GM06990 (cell line): ENCODE data around the gene ESRRB.

ENCODE experiments used
- DNase-seq: peaks from one replicate; pipeline ENCODE4 v3.0.0-alpha.2; 2011; ENCODE audit not compliant: insufficient read length; ENCODE audit errors: extremely low read depth
- H3K27me3 ChIP-seq: replicated peaks from 2 replicates; pipeline ENCODE4 v1.6.0; 2011; ENCODE audit warnings: low read length; ENCODE audit not compliant: control insufficient read depth, insufficient read depth
- H3K36me3 ChIP-seq: 2 replicates; pipeline ENCODE4 v1.5.1; 2011; ENCODE audit warnings: low read length; ENCODE audit not compliant: control insufficient read depth, insufficient read depth
- H3K4me3 ChIP-seq: replicated peaks from 2 replicates; pipeline ENCODE4 v1.5.1; 2011; ENCODE audit warnings: low read depth, mild to moderate bottlenecking, control low read depth, low read length
- TF ChIP-seq, protein P1 (sequence below): IDR thresholded peaks from 2 replicates; pipeline ENCODE4 v1.5.1; 2011; ENCODE audit warnings: low read length, control low read depth, mild to moderate bottlenecking, inconsistent platforms; ENCODE audit not compliant: insufficient read depth, poor library complexity, severe bottlenecking

Gene ESRRB

DNA sequence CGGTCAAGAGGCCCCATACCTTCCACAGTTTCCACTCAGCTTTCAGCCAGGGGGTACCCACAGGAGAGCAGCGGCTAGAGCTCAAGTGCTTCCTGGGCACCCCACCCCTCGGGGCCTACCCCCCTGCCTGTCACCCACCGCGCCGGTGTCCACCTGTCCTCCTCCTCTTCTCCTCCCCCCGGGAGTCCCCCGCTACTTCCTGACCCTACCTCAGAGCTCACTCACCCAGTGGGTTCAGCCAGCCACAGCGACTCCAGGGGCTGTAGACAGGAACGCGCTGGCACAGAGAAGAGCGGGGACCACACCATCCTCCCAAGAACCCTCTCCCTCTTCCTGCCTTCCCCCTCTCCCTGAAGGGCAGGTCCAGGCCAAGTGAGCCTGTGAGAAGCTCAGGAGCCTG lies 123.0 kb downstream of the ESRRB start:
- TF ChIP-seq, protein P1, sequence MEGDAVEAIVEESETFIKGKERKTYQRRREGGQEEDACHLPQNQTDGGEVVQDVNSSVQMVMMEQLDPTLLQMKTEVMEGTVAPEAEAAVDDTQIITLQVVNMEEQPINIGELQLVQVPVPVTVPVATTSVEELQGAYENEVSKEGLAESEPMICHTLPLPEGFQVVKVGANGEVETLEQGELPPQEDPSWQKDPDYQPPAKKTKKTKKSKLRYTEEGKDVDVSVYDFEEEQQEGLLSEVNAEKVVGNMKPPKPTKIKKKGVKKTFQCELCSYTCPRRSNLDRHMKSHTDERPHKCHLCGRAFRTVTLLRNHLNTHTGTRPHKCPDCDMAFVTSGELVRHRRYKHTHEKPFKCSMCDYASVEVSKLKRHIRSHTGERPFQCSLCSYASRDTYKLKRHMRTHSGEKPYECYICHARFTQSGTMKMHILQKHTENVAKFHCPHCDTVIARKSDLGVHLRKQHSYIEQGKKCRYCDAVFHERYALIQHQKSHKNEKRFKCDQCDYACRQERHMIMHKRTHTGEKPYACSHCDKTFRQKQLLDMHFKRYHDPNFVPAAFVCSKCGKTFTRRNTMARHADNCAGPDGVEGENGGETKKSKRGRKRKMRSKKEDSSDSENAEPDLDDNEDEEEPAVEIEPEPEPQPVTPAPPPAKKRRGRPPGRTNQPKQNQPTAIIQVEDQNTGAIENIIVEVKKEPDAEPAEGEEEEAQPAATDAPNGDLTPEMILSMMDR, result no peak
- DNase-seq, result no peak
- Histone ChIP-seq H3K36me3 (no peaks in the 10 kb centered on the region), H3K4me3 (no peak overlapping the region), H3K27me3 (0 out of 2 replicates have a peak, but pooled peaks cover 1% of the 10 kb centered on the region)

DNA sequence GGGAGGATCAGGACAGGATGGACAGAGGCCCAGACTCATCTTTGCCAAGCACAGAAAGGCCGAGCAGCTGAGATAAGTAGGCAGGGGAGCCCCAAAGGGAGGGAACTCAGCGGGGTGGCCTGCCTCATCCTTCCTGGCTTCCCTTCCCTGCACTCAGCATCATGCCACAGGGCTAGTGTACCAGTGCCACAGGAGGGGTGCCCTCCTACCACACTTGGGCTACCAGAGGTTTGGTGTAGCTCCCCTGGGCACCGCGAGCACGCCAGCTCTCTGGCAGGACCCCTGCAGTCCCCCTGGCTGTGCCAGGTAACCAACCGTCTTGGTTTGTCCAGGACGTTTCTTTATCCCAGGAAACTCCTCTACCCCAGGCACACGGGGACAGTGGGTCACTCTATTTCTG lies 123.5 kb downstream of the ESRRB start:
- 0 out of 2 replicates have a peak, but pooled peaks cover 1% of the 10 kb centered on the region for H3K27me3 ChIP-seq
- TF ChIP-seq, protein P1, result no peak
- H3K4me3 ChIP-seq, result no peak overlapping the region
- no peaks in the 10 kb centered on the region for H3K36me3 ChIP-seq
- DNase-seq, result no peak

DNA sequence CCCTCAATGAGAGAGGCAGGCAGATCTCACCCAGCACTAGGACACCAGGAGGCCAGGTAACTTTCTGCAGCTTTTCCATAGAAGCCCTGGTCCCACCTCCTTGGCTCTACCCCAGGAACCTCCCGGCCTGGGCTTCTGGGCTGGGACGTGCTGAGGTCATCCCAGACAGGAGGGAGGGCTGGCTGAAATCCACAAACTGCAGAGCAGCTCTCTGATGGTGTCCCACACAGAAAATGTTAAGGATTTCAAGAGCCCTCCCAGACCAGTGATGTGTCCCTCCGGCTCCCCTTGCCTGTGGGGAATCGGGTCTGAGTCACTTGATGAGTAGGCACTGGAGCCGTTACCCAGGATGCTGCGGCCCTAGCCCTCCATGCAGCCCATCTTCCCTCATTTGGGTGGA lies 124.1 kb downstream of the ESRRB start:
- no peaks in the 10 kb centered on the region for H3K27me3 ChIP-seq
- TF ChIP-seq, protein P1, result no peak
- DNase-seq, result no peak
- H3K4me3 ChIP-seq, result no peak overlapping the region
- no peaks in the 10 kb centered on the region for H3K36me3 ChIP-seq

DNA sequence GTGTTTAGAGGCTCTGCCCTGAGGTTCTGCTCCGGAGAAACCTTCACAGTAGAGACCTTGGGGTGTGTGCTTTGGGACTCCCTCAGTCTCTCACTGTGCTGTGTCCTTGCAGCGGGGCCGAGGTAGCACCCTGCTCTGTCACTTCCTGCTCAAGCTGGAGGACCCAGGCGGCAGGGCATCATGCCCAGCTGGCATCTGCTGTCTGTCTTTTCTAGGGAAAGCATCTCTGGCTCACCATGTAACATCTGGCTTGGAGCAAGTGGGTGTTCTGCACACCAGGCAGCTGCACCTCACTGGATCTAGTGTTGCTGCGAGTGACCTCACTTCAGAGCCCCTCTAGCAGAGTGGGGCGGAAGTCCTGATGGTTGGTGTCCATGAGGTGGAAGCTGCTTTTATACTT lies 124.5 kb downstream of the ESRRB start:
- no peak for DNase-seq
- no peak overlapping the region for H3K4me3 ChIP-seq
- H3K27me3 ChIP-seq, result no peaks in the 10 kb centered on the region
- H3K36me3 ChIP-seq, result no peaks in the 10 kb centered on the region
- TF ChIP-seq, protein P1, result no peak

DNA sequence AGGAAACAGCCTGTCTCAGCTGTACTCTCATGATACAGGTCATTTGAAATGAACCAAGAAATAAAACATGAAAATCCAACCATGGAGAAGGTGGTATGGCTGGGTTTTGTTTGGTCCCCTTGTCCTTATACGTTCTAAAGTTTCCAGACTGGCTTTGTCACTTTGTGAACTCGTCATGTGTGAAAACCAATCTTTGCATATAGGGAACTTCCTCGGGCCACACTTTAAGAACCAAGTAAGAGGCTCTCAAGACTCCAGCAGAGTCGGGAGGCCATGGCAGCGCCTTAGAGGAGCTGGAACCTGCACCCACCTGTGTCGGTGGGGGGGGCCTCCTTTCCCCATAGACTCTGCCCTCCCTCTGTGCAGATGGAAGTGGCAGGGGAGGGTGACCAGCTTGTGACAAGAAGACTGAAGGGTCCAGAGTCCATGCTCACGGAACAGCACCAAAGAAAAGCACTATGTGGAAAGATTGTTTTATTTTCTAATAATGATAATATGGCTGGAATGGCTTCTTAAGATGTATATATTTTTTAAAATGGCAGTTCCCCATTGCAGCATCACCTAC lies 125.3 kb downstream of the ESRRB start:
- H3K27me3 ChIP-seq, result no peaks in the 10 kb centered on the region
- DNase-seq, result no peak
- H3K36me3 ChIP-seq, result no peaks in the 10 kb centered on the region
- no peak overlapping the region for H3K4me3 ChIP-seq
- TF ChIP-seq, protein P1, result no peak

DNA sequence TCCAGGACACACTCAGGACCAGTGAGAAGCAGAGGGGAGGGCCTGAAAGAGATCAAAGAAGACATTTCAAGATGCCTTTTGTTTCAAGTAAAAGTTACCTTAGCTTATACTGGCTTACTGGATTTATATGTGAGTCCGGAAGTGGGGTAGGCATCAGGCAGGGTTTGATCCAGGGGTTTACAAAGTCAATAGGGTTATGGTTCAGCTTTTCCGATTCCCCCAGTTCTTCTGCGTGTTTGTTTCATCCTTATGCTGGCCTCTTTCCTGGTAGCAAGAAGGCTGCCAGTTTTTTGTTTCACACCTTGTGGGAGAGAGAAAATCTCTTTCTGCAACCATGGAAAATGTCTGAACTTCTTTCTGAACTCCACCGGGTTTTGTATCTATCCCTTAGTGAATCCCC lies 126.3 kb downstream of the ESRRB start:
- H3K27me3 ChIP-seq, result no peaks in the 10 kb centered on the region
- H3K36me3 ChIP-seq, result no peaks in the 10 kb centered on the region
- DNase-seq, result no peak
- TF ChIP-seq, protein P1, result no peak
- no peak overlapping the region for H3K4me3 ChIP-seq
